ENCODE results near the gene ZBTB49.
"Not testable (repeated sequence)": the region's sequence is repeated elsewhere in the genome, so short reads cannot be mapped to it uniquely, and the experiment has no call there.

Gene ZBTB49

GRCh38 chr4:4289941-4290850 is at the start of gene ZBTB49, which contains the start of gene LYAR:
ZBTB49 (plus strand) TSS chr4:4290251; CDS start chr4:4299946, 9,695 bp downstream.
LYAR (minus strand) TSS chr4:4290154; CDS start chr4:4283742, 6,412 bp downstream.
- DNase-seq (ENCODE audit: low read depth in 2 of 2) = peak; percentile 91 to 93

- no peak for DNase-seq (ENCODE audit: low read depth in 2 of 2)
Measured at GRCh38 chr4:4245172-4245571, 44.9 kb upstream of the ZBTB49 start.

- no peak for DNase-seq (ENCODE audit: low read depth in 2 of 2)
Measured at GRCh38 chr4:4247696-4248028, 42.4 kb upstream of the ZBTB49 start.

GRCh38 chr4:4248029-4248884 is 41.8 kb upstream of the ZBTB49 start, which contains the start of gene TMEM128:
TMEM128 (minus strand) TSS chr4:4248223; CDS start chr4:4248202, 21 bp downstream.
- peak; percentile 79 to 82 for DNase-seq (ENCODE audit: low read depth in 2 of 2)

- DNase-seq (ENCODE audit: low read depth in 2 of 2) = no peak
Measured at GRCh38 chr4:4248885-4249203, 41.2 kb upstream of the ZBTB49 start.

GRCh38 chr4:4249342-4249741 is 40.7 kb upstream of the ZBTB49 start:
- DNase-seq (ENCODE audit: low read depth in 2 of 2) = not testable (repeated sequence)

- DNase-seq (ENCODE audit: low read depth in 2 of 2) = no peak
Measured at GRCh38 chr4:4249866-4250265, 40.2 kb upstream of the ZBTB49 start.

- no peak for DNase-seq (ENCODE audit: low read depth in 2 of 2)
Measured at GRCh38 chr4:4254199-4254598, 35.9 kb upstream of the ZBTB49 start.

GRCh38 chr4:4254666-4255065 is 35.4 kb upstream of the ZBTB49 start:
- no peak for DNase-seq (ENCODE audit: low read depth in 2 of 2)

GRCh38 chr4:4256799-4257198 is 33.3 kb upstream of the ZBTB49 start:
- no peak for DNase-seq (ENCODE audit: low read depth in 2 of 2)

- DNase-seq (ENCODE audit: low read depth in 2 of 2) = not testable (repeated sequence)
Measured at GRCh38 chr4:4257705-4258104, 32.3 kb upstream of the ZBTB49 start.

GRCh38 chr4:4259484-4260100 is 30.5 kb upstream of the ZBTB49 start:
- no peak for DNase-seq (ENCODE audit: low read depth in 2 of 2)

GRCh38 chr4:4260185-4260751 is 29.8 kb upstream of the ZBTB49 start:
- no peak for DNase-seq (ENCODE audit: low read depth in 2 of 2)

- no peak for DNase-seq (ENCODE audit: low read depth in 2 of 2)
Measured at GRCh38 chr4:4267981-4268380, 22.1 kb upstream of the ZBTB49 start.

- no peak for DNase-seq (ENCODE audit: low read depth in 2 of 2)
Measured at GRCh38 chr4:4268776-4269175, 21.3 kb upstream of the ZBTB49 start.

GRCh38 chr4:4269331-4269731 is 20.7 kb upstream of the ZBTB49 start:
- DNase-seq (ENCODE audit: low read depth in 2 of 2) = no peak

GRCh38 chr4:4269856-4270255 is 20.2 kb upstream of the ZBTB49 start:
- DNase-seq (ENCODE audit: low read depth in 2 of 2) = no peak

GRCh38 chr4:4270529-4270928 is 19.5 kb upstream of the ZBTB49 start:
- DNase-seq (ENCODE audit: low read depth in 2 of 2) = no peak

GRCh38 chr4:4271912-4272311 is 18.1 kb upstream of the ZBTB49 start:
- DNase-seq (ENCODE audit: low read depth in 2 of 2) = no peak

- DNase-seq (ENCODE audit: low read depth in 2 of 2) = no peak
Measured at GRCh38 chr4:4274226-4274625, 15.8 kb upstream of the ZBTB49 start.

GRCh38 chr4:4277531-4277930 is 12.5 kb upstream of the ZBTB49 start:
- no peak for DNase-seq (ENCODE audit: low read depth in 2 of 2)

GRCh38 chr4:4281787-4282186 is 8.3 kb upstream of the ZBTB49 start:
- DNase-seq (ENCODE audit: low read depth in 2 of 2) = no peak

All from stimulated activated CD8-positive, alpha-beta memory T cell treated with anti-CD3 and anti-CD28 coated beads, Interleukin-15, amount 100 ng/mL, for 4 hours (primary cell).